Placental epithelial cell (primary cell): ENCODE measurements around the gene SOX10. TPM values are rescaled to one million over a fixed set of nuclear protein-coding genes. Genes with fewer than 3 reads are reported as not detected.

ENCODE experiments used
- total RNA-seq: library from RNA; depleted of rRNA; stranded (reverse); fragments of >200 nt; gene quantifications from 2 replicates; pipeline ENCODE4 v1.2.3, GENCODE V29; 2012

Gene SOX10
- total RNA-seq = not detected in 2 replicates

DNA sequence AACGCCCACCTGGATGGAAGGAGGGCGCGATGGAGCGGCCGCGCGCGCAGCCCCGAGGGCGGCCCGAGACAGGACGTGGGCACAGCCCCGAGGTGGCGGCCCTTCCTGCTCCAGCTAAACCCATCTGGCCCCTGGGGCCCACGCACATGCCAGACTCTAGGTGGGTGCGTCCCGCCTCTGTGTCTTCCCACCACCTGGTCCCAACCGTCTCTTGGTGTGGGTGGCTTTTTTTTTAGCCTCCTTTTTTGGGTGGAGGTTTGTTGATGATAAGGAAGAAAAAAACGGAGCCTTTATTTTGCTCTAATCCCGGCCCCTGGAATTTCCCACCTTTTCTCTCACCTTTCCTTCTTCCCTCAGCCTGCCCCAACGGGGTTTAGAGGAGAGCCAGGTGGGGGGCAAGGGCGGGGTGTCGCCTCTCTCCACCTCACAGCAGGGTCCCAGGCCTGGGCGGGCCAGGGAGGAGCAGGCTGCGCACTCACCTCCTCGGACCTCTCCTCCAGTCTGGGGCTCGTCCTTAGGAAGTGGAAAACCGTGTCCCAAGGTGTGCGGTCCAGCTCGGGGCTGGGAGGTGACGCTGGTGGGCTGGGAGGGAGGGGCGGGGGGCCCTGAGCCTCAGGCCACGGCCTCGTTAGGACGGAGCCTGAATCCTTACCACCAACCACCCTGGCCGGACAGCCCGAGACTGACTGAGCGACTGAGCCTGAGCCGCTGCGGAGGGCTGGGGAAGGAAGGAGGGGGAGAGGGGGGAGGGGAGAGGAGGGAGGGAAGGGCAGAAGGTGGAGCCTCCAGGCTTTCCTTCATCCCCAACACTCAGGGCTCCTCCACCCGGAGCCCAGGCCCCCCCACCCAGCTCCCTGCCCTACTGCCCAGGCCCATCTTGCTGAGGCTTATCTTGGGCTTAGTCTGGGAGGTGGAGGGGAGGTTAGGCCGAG is at the start of gene SOX10:
Gene SOX10 (minus strand): TSS at position 696 of the 932 bp plus-strand sequence. CDS start 771 bp downstream, outside the sequence.

DNA sequence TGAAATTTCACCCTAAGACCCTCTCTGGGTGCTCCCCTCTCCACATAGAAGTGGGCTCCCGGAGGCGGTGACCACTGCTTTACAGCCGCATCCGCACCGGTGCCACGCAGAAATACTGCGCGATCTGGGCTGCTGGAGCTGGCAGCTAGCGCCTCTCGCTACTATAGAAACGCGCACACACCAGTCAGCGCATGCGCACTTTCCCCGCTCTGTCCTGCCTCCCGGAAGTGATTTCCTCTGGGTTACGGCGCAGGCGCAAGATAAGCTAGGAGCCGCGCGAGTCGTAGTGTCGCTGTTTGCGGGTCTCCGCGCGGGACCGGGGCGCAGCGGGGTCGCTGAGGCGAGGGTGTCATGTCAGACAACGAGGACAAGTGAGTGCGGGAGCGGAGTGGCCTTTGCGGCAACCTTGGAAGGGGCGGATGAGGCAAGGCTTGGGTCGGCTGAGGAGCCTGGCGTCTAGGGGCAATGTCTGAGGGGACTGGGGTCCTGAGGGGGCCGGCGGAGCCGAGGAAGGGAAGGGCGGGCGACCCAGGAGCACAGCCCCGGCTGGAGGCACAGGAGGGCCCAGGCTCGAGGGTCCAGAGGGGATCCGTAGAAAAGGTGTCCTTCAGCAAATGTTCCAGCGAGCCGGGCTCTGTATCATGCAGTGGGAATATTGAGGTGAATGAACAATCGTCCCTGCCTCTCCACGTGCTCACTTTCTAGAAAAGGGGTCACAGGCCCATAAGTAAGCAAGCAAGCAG is 30.7 kb downstream of the SOX10 start, which contains the start of the genes C22orf23 and POLR2F:
Gene C22orf23 (minus strand): TSS at position 165 of the 743 bp plus-strand sequence. CDS start 452 bp downstream, outside the sequence.
Gene POLR2F (plus strand): TSS at position 263 of the 743 bp plus-strand sequence. CDS start 89 bp downstream, at position 352.

Other genes with a start within 250 kb of the SOX10 start
- gene GCAT, start 176.6 kb downstream of the SOX10 start, total RNA-seq = 11.4 and 29.3 TPM in 2 replicates
- not detected in 2 replicates for gene GALR3, start 161.2 kb downstream of the SOX10 start, total RNA-seq
- gene ANKRD54, start 140.2 kb downstream of the SOX10 start, total RNA-seq = 23.9 and 35.5 TPM in 2 replicates
- gene EIF3L, start 135.1 kb downstream of the SOX10 start, total RNA-seq = 327 and 350 TPM in 2 replicates
- 106 and 183 TPM in 2 replicates for gene MICALL1, start 78.3 kb downstream of the SOX10 start, total RNA-seq
- under 0.01 TPM in 1 of 2 replicates, not detected in the other for gene C22orf23, start 31.0 kb downstream of the SOX10 start, total RNA-seq
- gene POLR2F, start 30.9 kb downstream of the SOX10 start, total RNA-seq = 28.8 and 31.0 TPM in 2 replicates
- 20.0 and 26.4 TPM in 2 replicates for gene PICK1, start 72.8 kb upstream of the SOX10 start, total RNA-seq
- 0.76 and 1.2 TPM in 2 replicates for gene SLC16A8, start 99.6 kb upstream of the SOX10 start, total RNA-seq
- under 0.01 TPM in 1 of 2 replicates, not detected in the other for gene BAIAP2L2, start 126.1 kb upstream of the SOX10 start, total RNA-seq
- 17.4 and 48.3 TPM in 2 replicates for gene PLA2G6, start 197.3 kb upstream of the SOX10 start, total RNA-seq
- gene MAFF, start 217.4 kb upstream of the SOX10 start, total RNA-seq = 6.7 and 8.2 TPM in 2 replicates